Liver (tissue), 3 donors: Measurements from ENCODE around the gene CRYGS.

Source experiments
- ATF3 ChIP-seq: IDR thresholded peaks from 2 replicates; pipeline ENCODE4 v1.6.1; 2016; ENCODE audit warnings: antibody characterized with exemption
- CTCF ChIP-seq: fragments of 150-350 bp; IDR thresholded peaks from 2 replicates; pipeline ENCODE4 v1.5.1; 2017; ENCODE audit warnings: improper control_type of control experiment, low read depth, low read length; ENCODE audit not compliant: missing input control
- EGR1 ChIP-seq, 2 donors: IDR thresholded peaks; 2 replicates each; pipeline ENCODE4 v1.6.1; 2016 to 2018; ENCODE audit warnings: antibody characterized with exemption in 2 of 2, low read depth in 2 of 2
- HNF4G ChIP-seq: IDR thresholded peaks from 2 replicates; pipeline ENCODE4 v1.6.1; 2016; ENCODE audit warnings: antibody characterized with exemption
- MAX ChIP-seq: IDR thresholded peaks from 2 replicates; pipeline ENCODE4 v1.6.1; 2016; ENCODE audit warnings: antibody characterized with exemption
- RAD21 ChIP-seq, 2 donors: IDR thresholded peaks; 2 replicates each; pipeline ENCODE4 v1.6.1; 2016; ENCODE audit warnings: antibody characterized with exemption in 2 of 2, mild to moderate bottlenecking in 2 of 2
- REST ChIP-seq: IDR thresholded peaks from 2 replicates; pipeline ENCODE4 v1.6.1; 2016; ENCODE audit warnings: antibody characterized with exemption, mild to moderate bottlenecking
- SP1 ChIP-seq: IDR thresholded peaks from 2 replicates; pipeline ENCODE4 v1.6.1; 2018; ENCODE audit warnings: antibody characterized with exemption, mild to moderate bottlenecking
- YY1 ChIP-seq: IDR thresholded peaks from 2 replicates; pipeline ENCODE4 v1.6.1; 2016; ENCODE audit warnings: antibody characterized with exemption, mild to moderate bottlenecking
- ZBTB33 ChIP-seq: IDR thresholded peaks from 2 replicates; pipeline ENCODE4 v1.6.1; 2016; ENCODE audit warnings: antibody characterized with exemption
- donor health status: healthy.
- donor health status: healthy.

- TF ChIP-seq REST (no peak), CTCF (no peak), ATF3 (no peak), HNF4G (no peak), EGR1 (IDR thresholded peaks at IDR 0.05; ENCODE audit: low read depth in 2 of 2) (no peak), ZBTB33 (no peak), MAX (no peak), SP1 (no peak), RAD21 (IDR thresholded peaks at IDR 0.05) (no peak), YY1 (no peak)
These were observed 32.5 kb downstream of the CRYGS start for GRCh38 chr3:186511702-186512101.
